ENCODE results near the gene PLA2G4F.
"Not testable (repeated sequence)": the region's sequence is repeated elsewhere in the genome, so short reads cannot be mapped to it uniquely, and the experiment has no call there.

The PLA2G4F gene

GRCh38 chr15:42092398-42093318 lies 63.8 kb downstream of the PLA2G4F start:
- FAIRE-seq = no peak

- not testable (repeated sequence) for FAIRE-seq
These were observed 64.6 kb downstream of the PLA2G4F start for GRCh38 chr15:42091753-42092397.

DNA sequence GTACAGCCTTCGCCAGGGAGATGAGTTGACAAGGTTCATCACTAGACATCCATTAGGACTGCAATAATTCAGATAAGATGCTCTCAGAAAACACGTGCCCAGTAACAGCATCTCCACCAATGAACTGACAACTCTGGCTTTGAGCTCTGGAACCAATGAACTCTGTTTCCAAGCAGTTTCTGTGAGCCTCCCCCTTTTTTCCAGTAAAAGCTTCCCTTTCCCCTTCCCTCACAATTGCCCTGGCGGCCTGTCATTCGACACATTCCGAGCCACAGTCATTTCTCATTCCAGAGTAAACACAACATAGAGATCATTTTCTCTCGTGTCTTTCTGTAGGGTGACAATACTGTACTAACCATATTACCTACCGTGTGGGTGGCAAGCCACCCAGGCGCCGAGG lies 65.7 kb downstream of the PLA2G4F start:
- FAIRE-seq = no peak

- no peak for FAIRE-seq
These were observed 66.1 kb downstream of the PLA2G4F start for GRCh38 chr15:42090370-42090769.

- FAIRE-seq = no peak
These were observed 66.5 kb downstream of the PLA2G4F start for GRCh38 chr15:42089942-42090341.
